ENCODE results near the gene ERFL. TPM values are rescaled to one million over a fixed set of nuclear protein-coding genes. Genes with fewer than 3 reads are reported as not detected.

The ERFL gene
- total and polyA plus RNA-seq, 2 experiments from 2014 or later = 0.69 TPM; not detected in 1

- no peak overlapping the region for H3K4me3 Mint-ChIP-seq
- Histone ChIP-seq H2AFZ (no peak overlapping the region), H3K4me1 (ENCODE audit: insufficient read depth) (peaks cover 14% of the 10 kb centered on the region; the same call in 1 of the 2 replicates), H3K36me3 (ENCODE audit: insufficient read depth) (no peaks in the 10 kb centered on the region), H4K20me1 (replicated peaks; ENCODE audit: insufficient read depth) (peaks cover 7% of the 10 kb centered on the region; the same call in 1 of the 2 replicates), H3K9me2 (ENCODE audit: insufficient read depth) (no peaks in the 10 kb centered on the region), H3K27ac (ENCODE audit: low read depth) (no peak overlapping the region), H3K4me2 (no peak overlapping the region), H3K4me3 (no peak overlapping the region), H3F3A (replicated peaks; ENCODE audit: low read depth) (peaks cover 9% of the 10 kb centered on the region), H3K27me3 (ENCODE audit: insufficient read depth) (peaks cover 98% of the 10 kb centered on the region), H3K79me2 (replicated peaks; ENCODE audit: insufficient read depth) (no peaks in the 10 kb centered on the region)
- H3K27me3 Mint-ChIP-seq (ENCODE audit: insufficient read depth, low read depth, poor library complexity) = peaks cover 21% of the 10 kb centered on the region
- TF ChIP-seq CTCF (conservative IDR thresholded peaks at IDR 0.05; ENCODE audit: low read depth in 2 of 2) = no peak
- no peak for TF ChIP-seq JUNB (IDR thresholded peaks at IDR 0.05; ENCODE audit: unreplicated experiment)
- ATAC-seq (no peak), DNase-seq (ENCODE audit: low spot score) (peak; percentile 0)
- H3K9me3 Mint-ChIP-seq = peaks cover 3% of the 10 kb centered on the region; the same call in 1 of the 3 replicates
- H3K4me1 Mint-ChIP-seq = peaks cover 20% of the 10 kb centered on the region
- no peaks in the 10 kb centered on the region; the same call in 2 of the 3 replicates for H3K36me3 Mint-ChIP-seq (ENCODE audit: low read depth)
- H3K27ac Mint-ChIP-seq = no peak overlapping the region
Observed at GRCh38 chr19:41924151-41925145, 3.8 kb downstream of the ERFL start.

GRCh38 chr19:41923045-41923788 is 5.0 kb downstream of the ERFL start:
- DNase-seq (ENCODE audit: low spot score) (no peak), ATAC-seq (no peak)
- H3K4me3 Mint-ChIP-seq = peak overlapping the region; percentile 8; the same call in 1 of the 3 replicates
- no peak overlapping the region for H2AFZ ChIP-seq
- no peak overlapping the region for H3K27ac Mint-ChIP-seq
- H3K4me1 ChIP-seq (ENCODE audit: insufficient read depth) = peaks cover 9% of the 10 kb centered on the region; the same call in 1 of the 2 replicates
- H3K27ac ChIP-seq (ENCODE audit: low read depth) = no peak overlapping the region
- H4K20me1 ChIP-seq (replicated peaks; ENCODE audit: insufficient read depth) = peaks cover 7% of the 10 kb centered on the region; the same call in 1 of the 2 replicates
- H3K9me2 ChIP-seq (ENCODE audit: insufficient read depth) = no peaks in the 10 kb centered on the region
- H3K4me3 ChIP-seq = no peak overlapping the region
- H3K79me2 ChIP-seq (replicated peaks; ENCODE audit: insufficient read depth) = no peaks in the 10 kb centered on the region
- peaks cover 9% of the 10 kb centered on the region for H3F3A ChIP-seq (replicated peaks; ENCODE audit: low read depth)
- peaks cover 98% of the 10 kb centered on the region for H3K27me3 ChIP-seq (ENCODE audit: insufficient read depth)
- no peaks in the 10 kb centered on the region for H3K36me3 ChIP-seq (ENCODE audit: insufficient read depth)
- no peaks in the 10 kb centered on the region; the same call in 2 of the 3 replicates for H3K36me3 Mint-ChIP-seq (ENCODE audit: low read depth)
- H3K27me3 Mint-ChIP-seq (ENCODE audit: insufficient read depth, low read depth, poor library complexity) = peaks cover 13% of the 10 kb centered on the region
- TF ChIP-seq REST (IDR thresholded peaks at IDR 0.05; ENCODE audit: unreplicated experiment) = no peak
- TF ChIP-seq POLR2AphosphoS5 (IDR thresholded peaks at IDR 0.05; ENCODE audit: low read depth) = no peak
- TF ChIP-seq JUNB (IDR thresholded peaks at IDR 0.05; ENCODE audit: unreplicated experiment) = no peak
- TF ChIP-seq EZH2 (IDR thresholded peaks at IDR 0.05; ENCODE audit: low read depth, unreplicated experiment) = peak; percentile 71
- TF ChIP-seq ZNF331 (CRISPR knock-in tag; IDR thresholded peaks at IDR 0.05; ENCODE audit: low read depth) = no peak
- peaks cover 3% of the 10 kb centered on the region; the same call in 1 of the 3 replicates for H3K9me3 Mint-ChIP-seq
- peak overlapping the region; percentile 73; the same call in 1 of the 2 replicates for H3K4me2 ChIP-seq
- peaks cover 13% of the 10 kb centered on the region for H3K4me1 Mint-ChIP-seq

Data from GM23338 (cell line).